ENCODE results near the gene SYT7. TPM values are rescaled to one million over a fixed set of nuclear protein-coding genes. Genes with fewer than 3 reads are reported as not detected.

Gene SYT7
- total RNA-seq, 1 donor from 2014 or later: 93.6 TPM

DNA sequence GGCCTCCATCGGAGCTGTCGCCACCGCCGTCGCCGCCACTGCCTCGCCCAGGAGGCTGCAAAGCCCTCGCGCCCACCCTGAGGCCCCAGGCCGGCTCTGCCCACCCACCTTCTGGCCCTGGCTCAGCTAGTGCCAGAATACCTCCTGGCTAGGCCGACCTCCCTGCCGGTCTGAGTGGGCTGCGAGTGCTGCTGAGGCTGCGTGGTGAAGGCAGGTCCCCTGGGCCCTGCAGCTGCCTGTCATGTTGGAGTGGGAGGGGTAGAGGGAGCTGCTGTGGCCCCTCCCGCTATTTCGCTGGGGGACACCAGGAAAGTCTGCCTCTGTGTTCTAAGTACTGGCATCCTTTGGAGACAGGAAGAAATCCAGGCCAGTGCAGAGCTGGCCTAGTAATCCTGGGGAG lies 38.2 kb downstream of the SYT7 start:
- no peaks in the 10 kb centered on the region for H3K36me3 Mint-ChIP-seq (ENCODE audit: unreplicated experiment)
- peaks cover 6% of the 10 kb centered on the region for H3K27me3 Mint-ChIP-seq (ENCODE audit: unreplicated experiment)
- no peak overlapping the region for H3K4me3 Mint-ChIP-seq (ENCODE audit: unreplicated experiment)
- TF ChIP-seq, protein P1, sequence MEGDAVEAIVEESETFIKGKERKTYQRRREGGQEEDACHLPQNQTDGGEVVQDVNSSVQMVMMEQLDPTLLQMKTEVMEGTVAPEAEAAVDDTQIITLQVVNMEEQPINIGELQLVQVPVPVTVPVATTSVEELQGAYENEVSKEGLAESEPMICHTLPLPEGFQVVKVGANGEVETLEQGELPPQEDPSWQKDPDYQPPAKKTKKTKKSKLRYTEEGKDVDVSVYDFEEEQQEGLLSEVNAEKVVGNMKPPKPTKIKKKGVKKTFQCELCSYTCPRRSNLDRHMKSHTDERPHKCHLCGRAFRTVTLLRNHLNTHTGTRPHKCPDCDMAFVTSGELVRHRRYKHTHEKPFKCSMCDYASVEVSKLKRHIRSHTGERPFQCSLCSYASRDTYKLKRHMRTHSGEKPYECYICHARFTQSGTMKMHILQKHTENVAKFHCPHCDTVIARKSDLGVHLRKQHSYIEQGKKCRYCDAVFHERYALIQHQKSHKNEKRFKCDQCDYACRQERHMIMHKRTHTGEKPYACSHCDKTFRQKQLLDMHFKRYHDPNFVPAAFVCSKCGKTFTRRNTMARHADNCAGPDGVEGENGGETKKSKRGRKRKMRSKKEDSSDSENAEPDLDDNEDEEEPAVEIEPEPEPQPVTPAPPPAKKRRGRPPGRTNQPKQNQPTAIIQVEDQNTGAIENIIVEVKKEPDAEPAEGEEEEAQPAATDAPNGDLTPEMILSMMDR (IDR thresholded peaks at IDR 0.05; ENCODE audit: partially characterized antibody, unreplicated experiment): no peak
- H3K9me3 Mint-ChIP-seq (ENCODE audit: unreplicated experiment): peaks cover 11% of the 10 kb centered on the region
- H3K4me1 Mint-ChIP-seq (ENCODE audit: low read depth, unreplicated experiment): peaks cover 33% of the 10 kb centered on the region
- no peak for DNase-seq
- H3K27ac Mint-ChIP-seq (ENCODE audit: unreplicated experiment): no peak overlapping the region

DNA sequence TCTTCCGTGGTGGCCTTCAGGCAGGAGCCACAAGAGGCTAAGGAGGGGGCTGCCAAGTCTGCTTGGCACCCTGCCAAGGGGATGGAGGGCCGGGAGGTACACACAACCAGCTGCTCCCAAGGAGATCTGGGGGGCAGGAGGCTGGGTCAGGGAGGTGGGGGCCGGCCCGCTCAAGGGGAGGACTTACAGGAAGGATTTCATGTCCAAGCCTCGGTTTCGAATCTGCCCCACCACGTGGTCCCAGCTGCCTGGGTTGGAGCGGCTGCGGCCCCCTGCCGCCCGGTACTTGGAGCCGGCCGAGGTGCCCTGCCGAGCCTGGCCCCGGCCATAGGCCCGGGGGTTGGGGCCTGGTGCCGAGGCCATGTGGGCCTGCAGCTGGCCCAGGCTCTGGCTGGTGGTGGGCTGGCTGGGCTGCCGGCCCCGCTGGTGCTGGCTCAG lies 38.8 kb downstream of the SYT7 start:
- H3K27ac Mint-ChIP-seq (ENCODE audit: unreplicated experiment): peak overlapping the region; percentile 64
- no peaks in the 10 kb centered on the region for H3K36me3 Mint-ChIP-seq (ENCODE audit: unreplicated experiment)
- peaks cover 11% of the 10 kb centered on the region for H3K9me3 Mint-ChIP-seq (ENCODE audit: unreplicated experiment)
- no peak for DNase-seq
- H3K27me3 Mint-ChIP-seq (ENCODE audit: unreplicated experiment): peaks cover 6% of the 10 kb centered on the region
- H3K4me1 Mint-ChIP-seq (ENCODE audit: low read depth, unreplicated experiment): peaks cover 34% of the 10 kb centered on the region
- H3K4me3 Mint-ChIP-seq (ENCODE audit: unreplicated experiment): peak overlapping the region; percentile 30
- TF ChIP-seq, protein P1 (IDR thresholded peaks at IDR 0.05; ENCODE audit: partially characterized antibody, unreplicated experiment): no peak

DNA sequence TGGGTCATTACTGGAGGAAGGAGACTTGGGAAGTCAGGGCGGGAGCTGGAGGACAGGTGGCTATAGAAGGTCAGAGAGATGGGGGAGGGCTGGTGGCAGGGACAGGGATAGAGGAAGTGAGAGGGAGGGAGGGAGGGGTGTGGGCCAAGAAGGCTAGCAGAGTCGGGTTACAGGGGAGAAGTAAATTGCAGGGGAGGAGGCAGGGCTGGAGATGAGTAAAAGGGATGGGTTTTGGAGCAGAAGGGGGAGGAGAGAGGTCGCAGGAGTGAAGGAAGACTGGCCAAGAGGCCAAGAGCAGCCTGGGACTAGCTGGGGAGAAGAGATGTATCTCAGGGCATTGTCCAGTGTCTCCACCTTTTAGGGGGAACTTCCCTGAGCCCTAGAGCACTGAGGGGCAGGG lies 39.3 kb downstream of the SYT7 start:
- Mint-ChIP-seq H3K27ac (ENCODE audit: unreplicated experiment) (peak overlapping the region; percentile 22), H3K9me3 (ENCODE audit: unreplicated experiment) (peaks cover 11% of the 10 kb centered on the region)

DNA sequence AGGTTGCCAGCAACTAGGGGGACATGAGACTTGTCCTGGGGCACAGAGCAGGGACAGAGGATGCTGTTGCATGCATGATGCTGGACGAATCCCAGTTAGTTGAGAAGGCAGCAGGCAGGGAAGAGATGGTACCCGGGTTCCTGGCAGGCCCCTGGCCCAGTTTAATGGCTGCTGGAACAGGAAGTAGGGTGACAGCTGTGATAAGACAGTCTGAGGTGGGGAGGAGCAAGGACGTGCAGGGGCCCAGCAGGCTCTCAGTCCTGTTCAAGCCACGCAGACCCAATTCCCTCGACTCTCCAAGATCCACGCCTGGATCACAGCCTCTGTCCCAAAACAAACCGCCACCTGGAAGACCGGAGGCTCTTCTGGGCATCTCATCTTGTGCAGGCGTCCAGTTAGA lies 40.3 kb downstream of the SYT7 start:
- Mint-ChIP-seq H3K4me1 (ENCODE audit: low read depth, unreplicated experiment) (peaks cover 33% of the 10 kb centered on the region), H3K4me3 (ENCODE audit: unreplicated experiment) (no peak overlapping the region), H3K9me3 (ENCODE audit: unreplicated experiment) (peaks cover 11% of the 10 kb centered on the region), H3K36me3 (ENCODE audit: unreplicated experiment) (no peaks in the 10 kb centered on the region), H3K27me3 (ENCODE audit: unreplicated experiment) (peaks cover 10% of the 10 kb centered on the region), H3K27ac (ENCODE audit: unreplicated experiment) (no peak overlapping the region)
- DNase-seq: no peak
- TF ChIP-seq, protein P1 (IDR thresholded peaks at IDR 0.05; ENCODE audit: partially characterized antibody, unreplicated experiment): no peak

More for the DNA sequence above, 39.3 kb downstream of the SYT7 start:
- Mint-ChIP-seq H3K36me3 (ENCODE audit: unreplicated experiment) (no peaks in the 10 kb centered on the region), H3K4me1 (ENCODE audit: low read depth, unreplicated experiment) (peaks cover 34% of the 10 kb centered on the region), H3K4me3 (ENCODE audit: unreplicated experiment) (peak overlapping the region; percentile 30), H3K27me3 (ENCODE audit: unreplicated experiment) (peaks cover 6% of the 10 kb centered on the region)
- no peak for DNase-seq
- TF ChIP-seq, protein P1 (IDR thresholded peaks at IDR 0.05; ENCODE audit: partially characterized antibody, unreplicated experiment): no peak

DNA sequence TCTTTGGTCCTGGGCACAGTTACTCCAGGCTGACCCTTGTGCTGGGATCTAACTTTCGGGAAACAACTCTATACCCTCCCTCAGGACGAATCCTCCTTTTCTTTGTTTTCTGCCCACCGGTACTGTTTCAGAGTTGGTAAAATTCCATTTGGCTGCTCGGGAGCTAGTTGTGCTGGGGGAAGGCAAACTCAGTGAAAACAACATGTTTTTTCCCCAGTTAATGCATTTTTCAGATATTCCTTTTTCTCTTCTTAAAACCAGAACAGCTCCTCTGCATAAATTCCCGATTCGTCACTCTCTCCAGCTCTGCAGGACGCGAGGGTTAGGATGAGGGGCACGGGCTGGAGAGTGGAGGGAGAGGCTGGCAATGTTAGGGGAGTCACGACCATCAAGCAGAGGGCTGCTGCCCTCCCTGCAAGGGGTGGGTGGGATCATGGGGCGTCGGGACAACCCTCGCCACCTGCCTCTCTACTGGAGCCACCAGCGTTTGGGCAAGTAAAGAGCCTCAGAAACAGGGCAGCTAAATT lies 41.0 kb downstream of the SYT7 start:
- no peak for DNase-seq
- Mint-ChIP-seq H3K9me3 (ENCODE audit: unreplicated experiment) (peaks cover 11% of the 10 kb centered on the region), H3K36me3 (ENCODE audit: unreplicated experiment) (no peaks in the 10 kb centered on the region), H3K4me3 (ENCODE audit: unreplicated experiment) (peak overlapping the region; percentile 32), H3K27me3 (ENCODE audit: unreplicated experiment) (peaks cover 11% of the 10 kb centered on the region), H3K4me1 (ENCODE audit: low read depth, unreplicated experiment) (peaks cover 35% of the 10 kb centered on the region), H3K27ac (ENCODE audit: unreplicated experiment) (peak overlapping the region; percentile 25)
- TF ChIP-seq, protein P1 (IDR thresholded peaks at IDR 0.05; ENCODE audit: partially characterized antibody, unreplicated experiment): no peak

Measured in glutamatergic neuron (in vitro differentiated cells).